Measurements from ENCODE around the gene PYGO2. TPM values are rescaled to one million over a fixed set of nuclear protein-coding genes. Genes with fewer than 3 reads are reported as not detected.
A peak's percentile ranks its signal among the peaks of the same experiment; 100 is the strongest.

The PYGO2 gene
- total and polyA plus RNA-seq, 2 of the 8 experiments (the other 6 are each of a cell fraction or from before 2014, with no cell fraction given) = 31.0 to 31.6 TPM

GRCh38 chr1:155004352-155005075 is 42.9 kb upstream of the PYGO2 start:
- DNase-seq (ENCODE audit: low read depth in 1 of 2, low spot score in 2 of 2) (no peak), FAIRE-seq (no peak)
- Histone ChIP-seq H3K4me1 (replicated peaks in 1 of 4; ENCODE audit: control insufficient read depth in 3 of 4, insufficient read depth in 4 of 4, low read length in 3 of 4) (peaks cover 6 to 33% (median 23%) of the 10 kb centered on the region in 4 experiments), H4K20me1 (replicated peaks in 1 of 2; ENCODE audit: control insufficient read depth in 1 of 2, insufficient read depth in 2 of 2, low read length in 2 of 2) (peaks cover 0 to 17% of the 10 kb centered on the region in 2 experiments), H4K8ac (ENCODE audit: extremely low read depth, insufficient read depth, low read length) (peak overlapping the region; percentile 53; the same call in 1 of the 2 replicates), H4K5ac (ENCODE audit: insufficient read length, low read depth, low read length) (peak overlapping the region; percentile 55), H3K4ac (replicated peaks; ENCODE audit: insufficient read length, low read depth, low read length) (peak overlapping the region; percentile 57), H3K9me3 (ENCODE audit: insufficient read depth in 2 of 2, low read depth in 1 of 2, low read length in 1 of 2) (no peaks in the 10 kb centered on the region), H3K9ac (replicated peaks in 1 of 4; ENCODE audit: extremely low read depth in 1 of 4, low read depth in 3 of 4, low read length in 3 of 4) (peak overlapping the region in 2 of 4 experiments; percentile 19 to 26; a peak in 3 of 7 replicates), H3K27me3 (replicated peaks in 1 of 4; ENCODE audit: control insufficient read depth in 3 of 4, extremely low read depth in 1 of 4, insufficient read depth in 3 of 4, low read length in 3 of 4) (no peaks in the 10 kb centered on the region), H2BK20ac (ENCODE audit: low read length) (peak overlapping the region; percentile 100), H3K79me1 (ENCODE audit: low read depth, low read length) (peaks cover 15% of the 10 kb centered on the region), H2AK5ac (ENCODE audit: low read depth, low read length) (peak overlapping the region; percentile 97), H3K18ac (ENCODE audit: extremely low read depth, low read length) (peak overlapping the region; percentile 98; the same call in 1 of the 2 replicates), H3K56ac (replicated peaks; ENCODE audit: insufficient read length, low read depth, low read length) (peak overlapping the region; percentile 63), H3K36me3 (ENCODE audit: control insufficient read depth in 2 of 4, insufficient read depth in 4 of 4, low read length in 3 of 4) (peaks cover 0 to 2% (median 0%) of the 10 kb centered on the region in 4 experiments; a peak in 2 of 8 replicates), H3K79me2 (ENCODE audit: control insufficient read depth in 1 of 2, insufficient read depth in 2 of 2, low read length in 2 of 2) (peaks cover 0 to 53% of the 10 kb centered on the region in 2 experiments; a peak in 3 of 4 replicates), H2BK12ac (ENCODE audit: low read depth, low read length) (peak overlapping the region; percentile 100), H2BK5ac (ENCODE audit: low read depth, low read length) (peak overlapping the region; percentile 99), H3K27ac (ENCODE audit: low read depth, low read length) (0 out of 2 replicates have a peak overlapping the region, but pooled peaks have one; percentile 21), H3K23ac (ENCODE audit: insufficient read length) (no peak overlapping the region), H2BK120ac (replicated peaks; ENCODE audit: low read depth, low read length) (peak overlapping the region; percentile 71), H2AFZ (ENCODE audit: low read length) (no peak overlapping the region), H3K14ac (ENCODE audit: insufficient read length) (no peak overlapping the region), H3K23me2 (ENCODE audit: low read depth, low read length) (peaks cover 18% of the 10 kb centered on the region; the same call in 1 of the 2 replicates), H4K91ac (replicated peaks; ENCODE audit: insufficient read length, low read length) (peak overlapping the region; percentile 63), H2BK15ac (ENCODE audit: low read length) (peak overlapping the region; percentile 99), H3K4me3 (ENCODE audit: extremely low read depth in 1 of 4, insufficient read depth in 2 of 4, low read depth in 3 of 4, low read length in 4 of 4) (peak overlapping the region; percentile 45 to 99 (median 90)), H3K4me2 (ENCODE audit: insufficient read depth in 1 of 2, low read depth in 2 of 2, low read length in 2 of 2) (peak overlapping the region; percentile 79 to 93)
- POLR2A ChIA-PET (ENCODE audit: partially characterized antibody) = interaction anchor here (1.0 to 42.8 kb wide), 7 partner anchors 11 to 125 kb away, joined by 3 to 702 read pairs (median 4); partner anchors contain the start of genes CKS1B, FLAD1, LENEP and PBXIP1
- 36% methylated on average over 5 of the region's 5 CpGs; no CpG with 5 or more reads in 1 of the 2 experiments for WGBS, 2 experiments (ENCODE audit: extremely low coverage in 1 of 2, insufficient coverage in 1 of 2, insufficient read length in 1 of 2, insufficient replicate concordance in 2 of 2, low coverage in 1 of 2, low lambda C conversion rate in 2 of 2, missing lambda C conversion rate in 1 of 2)
- CTCF ChIA-PET (ENCODE audit: partially characterized antibody) = interaction anchor here (1.2 to 14.0 kb wide), 9 partner anchors 8 to 202 kb away, joined by 3 to 258 read pairs (median 4); partner anchors contain the start of genes FLAD1 and LENEP
- peak; percentile 40 for TF ChIP-seq ASH2L (IDR thresholded peaks at IDR 0.05; ENCODE audit: low read length)
- TF ChIP-seq JUN (IDR thresholded peaks at IDR 0.05; ENCODE audit: low read depth, low read length) = no peak
- TF ChIP-seq SP1 (IDR thresholded peaks at IDR 0.05; ENCODE audit: low read depth, low read length) = 0 out of 2 replicates have a peak, but pooled peaks have one; percentile 28
- no peak; the same call in 1 of the 2 replicates for TF ChIP-seq POLR2AphosphoS5 (IDR thresholded peaks at IDR 0.05; ENCODE audit: low read depth, low read length)

All from H1 (cell line).